HG03066 (cell line): ENCODE measurements around the gene HCK.
"Not testable (repeated sequence)": the region's sequence is repeated elsewhere in the genome, so short reads cannot be mapped to it uniquely, and the experiment has no call there.

Experiments
- ATAC-seq: cut with Tn5 transposase; IDR thresholded peaks from one replicate; pipeline ENCODE4 v1.9.1; 2021; ENCODE audit warnings: low read depth; ENCODE audit not compliant: unreplicated experiment

The HCK gene

GRCh38 chr20:32089637-32090362, 37.8 kb downstream of the HCK start:
- no peak for ATAC-seq

- ATAC-seq: peak; percentile 63
These were observed 39.9 kb downstream of the HCK start for GRCh38 chr20:32091888-32092346.

- no peak for ATAC-seq
These were observed 46.7 kb downstream of the HCK start for GRCh38 chr20:32098786-32099185.

- no peak for ATAC-seq
These were observed 56.9 kb downstream of the HCK start for GRCh38 chr20:32108814-32109391.

- peak; percentile 82 for ATAC-seq
These were observed 57.5 kb downstream of the HCK start, which contains the start of gene TM9SF4 for GRCh38 chr20:32109392-32110172. Gene TM9SF4 (plus strand): TSS chr20:32109714. CDS start chr20:32109741, 27 bp downstream.

GRCh38 chr20:32110173-32110704, 58.2 kb downstream of the HCK start:
- ATAC-seq: no peak

- no peak for ATAC-seq
These were observed 58.7 kb downstream of the HCK start for GRCh38 chr20:32110727-32111126.

- no peak for ATAC-seq
These were observed 59.2 kb downstream of the HCK start for GRCh38 chr20:32111156-32111686.

GRCh38 chr20:32111753-32112152, 59.7 kb downstream of the HCK start:
- ATAC-seq: no peak

GRCh38 chr20:32112841-32113240, 60.8 kb downstream of the HCK start:
- no peak for ATAC-seq

GRCh38 chr20:32113591-32114260, 61.7 kb downstream of the HCK start:
- ATAC-seq: no peak

GRCh38 chr20:32114305-32114960, 62.4 kb downstream of the HCK start:
- no peak for ATAC-seq

GRCh38 chr20:32115211-32115767, 63.2 kb downstream of the HCK start:
- no peak for ATAC-seq

- ATAC-seq: no peak
These were observed 64.1 kb downstream of the HCK start for GRCh38 chr20:32116079-32116521.

- ATAC-seq: not testable (repeated sequence)
These were observed 64.8 kb downstream of the HCK start for GRCh38 chr20:32116796-32117195.

GRCh38 chr20:32118427-32118826, 66.4 kb downstream of the HCK start:
- not testable (repeated sequence) for ATAC-seq

- ATAC-seq: no peak
These were observed 67.7 kb downstream of the HCK start for GRCh38 chr20:32119734-32120133.

GRCh38 chr20:32121908-32122307, 69.9 kb downstream of the HCK start:
- not testable (repeated sequence) for ATAC-seq

- no peak for ATAC-seq
These were observed 71.0 kb downstream of the HCK start for GRCh38 chr20:32123088-32123487.
